Activated CD4-positive, alpha-beta T cell treated with anti-CD3 and anti-CD28 coated beads, Interleukin-10, Interleukin-2, amounts not matched to agents 100 ng/mL and 50 ng/mL, durations not matched to agents 16 hours and 8 hours (primary cell): ENCODE measurements around the gene ABCD4.
"Not testable (repeated sequence)": the region's sequence is repeated elsewhere in the genome, so short reads cannot be mapped to it uniquely, and the experiment has no call there.

Experiments
- DNase-seq: peaks from one replicate; pipeline ENCODE4 v3.0.0-alpha.2; 2020

The ABCD4 gene

DNA sequence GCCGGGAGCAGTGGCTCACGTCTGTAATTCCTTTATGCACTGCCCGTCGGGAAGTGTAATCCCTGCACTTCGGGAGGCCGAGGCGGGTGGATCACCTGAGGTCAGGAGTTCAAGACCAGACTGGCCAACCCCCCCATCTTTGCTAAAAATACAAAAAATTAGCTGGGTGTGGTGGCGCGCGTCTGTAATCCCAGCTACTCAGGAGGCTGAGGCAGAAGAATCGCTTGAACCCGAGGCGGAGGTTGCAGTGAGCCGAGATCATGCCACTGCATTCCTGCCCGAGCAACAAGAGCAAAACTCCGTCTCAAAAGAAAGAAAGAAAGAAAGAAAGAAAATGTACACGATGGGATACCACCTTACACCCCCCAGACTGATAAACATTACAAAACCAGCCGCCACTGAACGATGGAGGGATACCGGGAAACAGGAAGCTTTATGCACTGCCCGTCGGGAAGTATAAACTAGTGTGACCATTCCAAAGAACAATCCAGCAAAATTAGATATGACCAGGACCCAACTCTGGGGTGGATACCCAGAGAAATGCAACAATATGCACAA is 1.1 kb downstream of the ABCD4 start:
- no peak for DNase-seq

DNA sequence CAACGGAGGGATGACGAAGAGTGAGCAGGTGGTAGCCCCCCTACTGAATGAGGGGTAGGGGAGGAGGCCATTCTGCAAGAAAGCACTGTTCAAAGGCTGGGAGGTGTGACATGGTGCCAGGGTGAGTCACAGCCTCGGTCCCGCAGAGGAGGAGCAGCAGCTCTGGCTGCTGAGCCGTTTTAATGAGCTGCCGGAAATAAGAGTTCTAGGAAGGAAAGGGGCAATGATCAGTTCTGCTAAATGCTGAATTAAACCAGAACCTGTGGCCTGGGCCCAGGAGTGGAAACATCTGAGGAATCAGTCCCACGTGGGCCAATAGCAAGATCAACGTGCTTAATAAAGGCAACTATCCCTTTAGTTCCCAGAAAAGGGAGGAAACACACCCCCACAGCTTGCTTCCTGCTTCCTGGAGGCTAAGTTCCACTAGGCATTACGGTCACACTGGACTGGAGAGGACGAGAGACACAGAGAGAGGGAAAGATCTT is 3.6 kb downstream of the ABCD4 start:
- DNase-seq = peak; percentile 63

DNA sequence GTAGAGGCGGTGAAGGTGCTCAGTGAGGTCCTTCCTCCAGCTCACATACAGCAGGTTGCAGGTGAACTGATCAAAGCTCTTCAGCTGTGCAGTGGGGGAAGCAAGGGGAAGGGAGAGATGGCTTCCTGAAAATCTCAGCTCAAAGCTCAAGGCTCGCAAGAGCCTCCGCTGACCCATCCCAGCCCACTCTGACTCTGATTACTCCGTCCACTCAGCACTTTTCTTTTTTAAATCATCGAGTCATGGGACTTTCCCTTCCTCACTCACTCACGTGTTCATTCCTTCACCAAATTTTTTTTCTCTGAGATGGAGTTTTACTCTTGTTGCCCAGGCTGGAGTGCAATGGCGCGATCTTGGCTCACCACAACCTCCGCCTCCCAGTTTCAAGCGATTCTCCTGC is 4.7 kb downstream of the ABCD4 start:
- DNase-seq = no peak

DNA sequence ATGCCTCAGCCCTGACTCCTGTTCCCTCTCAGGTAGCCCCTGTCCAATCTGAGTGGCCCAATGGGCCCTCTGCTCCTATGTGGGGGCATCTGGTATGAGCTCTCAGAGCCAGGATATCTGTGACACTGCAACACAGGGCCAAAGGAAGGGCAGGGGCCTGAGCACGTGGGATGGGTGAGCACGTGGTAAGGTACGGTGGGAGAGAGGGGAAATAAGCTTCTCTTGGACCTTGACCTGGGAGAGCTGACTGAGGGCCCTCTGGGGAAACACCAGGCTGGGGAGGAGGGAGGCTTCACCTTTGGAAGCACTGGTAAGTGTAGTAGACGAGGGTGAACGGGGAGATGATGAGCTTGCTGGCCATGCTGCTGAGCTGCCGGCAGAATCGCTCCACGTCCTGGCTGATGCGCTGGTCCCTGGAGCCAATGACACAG is 6.7 kb downstream of the ABCD4 start:
- DNase-seq = no peak

DNA sequence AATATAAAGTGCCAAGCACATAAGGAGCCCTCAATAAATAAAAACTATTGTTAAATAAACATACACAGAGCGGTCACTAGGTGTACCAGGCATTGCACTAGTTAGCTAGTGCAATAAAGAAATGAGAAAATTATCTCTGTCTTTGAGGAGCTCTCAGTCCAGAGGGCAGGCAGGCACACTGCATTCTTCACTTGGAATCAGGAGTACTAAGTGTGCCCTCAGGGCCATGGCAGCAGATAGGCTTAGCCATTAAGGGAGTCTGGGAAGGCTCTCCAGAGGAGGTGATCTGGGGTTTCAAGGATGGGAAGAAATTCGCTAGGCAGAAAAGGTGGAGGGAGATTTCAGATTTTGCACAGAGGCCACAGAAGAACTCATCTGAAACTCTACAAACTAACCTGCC is 9.1 kb downstream of the ABCD4 start:
- no peak for DNase-seq

DNA sequence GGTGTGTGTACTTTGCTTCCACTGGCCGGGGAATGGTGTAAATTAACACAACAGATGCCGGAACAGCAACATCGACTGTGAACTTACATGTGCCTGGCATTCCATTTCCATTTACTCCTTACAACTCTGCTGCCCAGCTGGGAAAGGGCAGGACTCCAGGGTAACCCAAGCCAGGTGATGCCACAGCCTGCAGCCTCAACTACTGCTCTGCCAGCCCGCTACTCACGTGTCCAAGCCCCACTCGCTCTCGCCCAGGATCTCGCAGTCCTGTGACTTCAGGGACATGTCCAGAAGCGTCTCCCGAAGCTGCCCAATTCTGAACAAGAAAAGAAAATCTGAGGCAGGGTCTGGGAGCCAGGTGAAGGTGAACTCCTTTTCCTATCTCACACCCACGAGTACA is 10.7 kb downstream of the ABCD4 start:
- no peak for DNase-seq

DNA sequence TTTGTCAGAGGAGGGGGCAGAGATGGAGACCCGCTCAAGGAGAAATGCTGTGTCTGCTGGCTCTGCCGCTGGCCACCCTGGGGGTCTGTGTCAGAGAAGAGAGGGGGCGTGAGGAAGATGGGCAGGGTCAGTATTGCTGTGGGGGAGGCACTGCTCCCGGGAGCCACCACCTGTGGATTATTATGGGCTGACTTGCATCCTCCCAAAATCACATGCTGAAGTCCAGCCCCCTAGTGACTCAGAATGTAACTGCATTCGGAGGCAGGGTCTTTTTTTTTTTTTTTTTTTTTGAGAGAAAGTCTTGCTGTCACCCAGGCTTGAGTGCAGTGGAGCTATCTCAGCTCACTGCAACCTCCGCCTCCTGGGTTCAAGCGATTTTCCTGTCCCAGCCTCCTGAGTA is 12.3 kb downstream of the ABCD4 start:
- DNase-seq = peak; percentile 37

DNA sequence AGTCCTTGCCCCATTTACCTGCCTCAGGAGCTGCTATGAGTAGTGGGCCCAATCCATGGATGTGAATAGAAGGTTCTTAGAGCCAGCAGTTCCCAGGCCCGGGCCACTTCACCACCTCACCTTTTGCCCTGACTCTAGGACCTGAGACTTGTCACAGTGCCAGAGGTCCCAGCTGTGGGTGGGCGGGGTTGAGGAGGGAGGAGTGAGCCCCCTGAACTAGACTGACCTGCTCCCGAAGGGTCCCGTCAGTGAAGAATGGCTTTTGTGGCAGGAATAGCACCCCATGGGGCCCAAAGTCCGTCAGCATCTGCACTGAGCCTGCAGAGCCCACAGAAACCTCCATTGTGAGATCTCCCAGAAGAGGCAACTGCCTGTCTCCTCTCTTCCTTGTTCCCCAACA is 12.9 kb downstream of the ABCD4 start:
- no peak for DNase-seq

DNA sequence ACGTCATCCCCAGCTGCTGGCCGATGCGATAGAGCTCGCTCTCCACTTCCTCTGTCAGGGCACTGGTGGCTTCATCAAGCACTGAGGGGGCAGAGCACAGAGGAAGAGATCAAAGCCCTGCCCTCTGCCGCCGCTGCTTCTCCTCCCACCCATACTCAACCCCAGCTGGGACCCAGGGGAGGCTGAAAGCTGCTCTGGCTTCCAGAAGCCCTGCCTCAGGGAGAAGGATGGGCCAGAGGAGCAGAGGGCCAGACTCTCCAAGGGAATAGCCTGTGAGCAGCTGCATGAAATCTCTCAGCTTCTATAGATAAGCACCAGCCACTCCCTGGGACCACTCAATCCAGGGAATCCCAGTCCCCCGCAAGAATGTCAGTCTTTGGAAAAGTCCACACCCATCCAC is 16.0 kb downstream of the ABCD4 start:
- DNase-seq = no peak

DNA sequence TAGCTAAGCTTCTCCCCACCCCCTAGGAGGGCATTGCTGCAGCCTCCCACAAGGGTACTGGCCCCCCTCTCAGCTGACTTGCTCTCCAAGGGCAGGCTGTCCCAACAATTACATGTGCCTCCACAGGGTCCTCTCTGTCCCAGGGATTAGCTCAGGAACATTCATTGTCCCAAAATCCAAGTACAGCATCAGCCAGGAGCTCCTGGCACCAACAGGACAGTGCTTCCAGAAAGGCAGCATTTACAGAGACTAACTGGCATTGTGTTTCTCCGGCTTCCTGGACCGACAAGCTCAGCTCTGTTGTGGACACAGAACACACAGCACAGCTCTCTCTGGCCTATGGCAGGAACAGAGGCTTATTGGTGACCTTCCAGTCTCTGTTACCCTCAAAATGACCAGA is 21.7 kb downstream of the ABCD4 start:
- DNase-seq = no peak

DNA sequence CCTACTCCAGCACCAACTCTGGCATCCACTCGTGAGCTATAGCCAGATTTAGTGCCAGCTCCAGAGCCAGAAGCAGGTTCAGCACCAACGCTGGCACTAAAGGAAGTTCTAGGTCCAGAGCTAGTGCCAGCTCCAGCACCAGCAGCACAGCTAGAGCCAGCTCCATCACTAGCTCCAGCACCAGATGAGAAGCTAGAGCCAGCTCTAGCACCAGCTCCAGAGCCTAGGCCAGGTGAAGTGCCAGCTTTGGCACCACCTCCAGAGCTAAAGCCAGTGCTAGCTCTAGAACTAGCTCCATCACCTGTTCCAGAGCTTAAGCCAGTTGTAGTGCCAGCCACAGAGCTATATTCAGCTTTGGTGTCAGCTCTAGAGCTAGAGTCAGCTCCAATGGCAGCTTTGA is 24.7 kb downstream of the ABCD4 start:
- no peak for DNase-seq

DNA sequence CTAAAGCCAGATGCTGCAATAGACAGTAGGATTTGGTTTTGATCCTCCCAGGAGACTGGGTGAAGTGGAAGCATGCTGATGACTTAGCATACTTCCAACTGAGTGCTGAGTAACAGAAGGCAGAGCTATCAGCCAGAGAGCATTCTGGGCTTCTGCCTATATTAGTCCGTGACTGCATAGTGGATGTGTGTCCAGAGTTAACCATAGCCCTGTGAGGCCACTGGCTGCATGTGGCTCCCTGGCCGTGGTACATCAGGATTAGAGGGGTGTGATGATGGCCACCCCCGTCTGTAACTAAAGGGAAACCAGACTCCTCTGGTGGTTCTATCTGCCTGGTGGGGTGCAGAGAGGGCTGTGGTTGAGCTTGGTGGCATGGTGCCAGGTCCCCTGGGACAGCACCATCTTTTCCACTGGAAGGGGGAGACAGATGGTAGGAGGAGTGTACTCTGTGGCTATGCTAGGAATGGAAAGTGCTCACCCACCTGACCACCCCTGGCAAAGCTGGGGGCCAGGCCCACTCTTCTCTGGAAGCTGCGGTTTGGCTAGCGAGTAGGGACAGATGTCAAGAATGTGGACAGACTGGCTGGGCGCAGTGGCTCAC is 27.4 kb downstream of the ABCD4 start:
- DNase-seq = no peak

DNA sequence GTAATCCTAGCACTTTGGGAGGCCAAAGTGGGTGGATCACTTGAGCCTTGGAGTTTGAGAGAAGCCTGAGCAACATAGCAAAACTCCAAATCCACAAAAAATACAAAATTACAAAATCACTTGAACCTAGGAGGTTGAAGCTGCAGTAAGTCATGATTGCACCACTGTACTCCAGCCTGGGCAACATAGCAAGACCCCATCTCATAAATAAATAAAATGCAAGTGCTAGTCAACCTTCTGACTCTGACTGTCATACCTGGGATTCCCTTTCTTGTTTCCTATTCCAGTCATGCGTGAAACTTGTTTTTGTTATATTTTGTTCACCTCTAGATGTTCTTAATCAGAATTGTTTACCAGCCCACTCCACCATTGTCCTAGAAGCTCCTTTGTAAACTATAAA is 31.4 kb downstream of the ABCD4 start:
- DNase-seq = no peak

DNA sequence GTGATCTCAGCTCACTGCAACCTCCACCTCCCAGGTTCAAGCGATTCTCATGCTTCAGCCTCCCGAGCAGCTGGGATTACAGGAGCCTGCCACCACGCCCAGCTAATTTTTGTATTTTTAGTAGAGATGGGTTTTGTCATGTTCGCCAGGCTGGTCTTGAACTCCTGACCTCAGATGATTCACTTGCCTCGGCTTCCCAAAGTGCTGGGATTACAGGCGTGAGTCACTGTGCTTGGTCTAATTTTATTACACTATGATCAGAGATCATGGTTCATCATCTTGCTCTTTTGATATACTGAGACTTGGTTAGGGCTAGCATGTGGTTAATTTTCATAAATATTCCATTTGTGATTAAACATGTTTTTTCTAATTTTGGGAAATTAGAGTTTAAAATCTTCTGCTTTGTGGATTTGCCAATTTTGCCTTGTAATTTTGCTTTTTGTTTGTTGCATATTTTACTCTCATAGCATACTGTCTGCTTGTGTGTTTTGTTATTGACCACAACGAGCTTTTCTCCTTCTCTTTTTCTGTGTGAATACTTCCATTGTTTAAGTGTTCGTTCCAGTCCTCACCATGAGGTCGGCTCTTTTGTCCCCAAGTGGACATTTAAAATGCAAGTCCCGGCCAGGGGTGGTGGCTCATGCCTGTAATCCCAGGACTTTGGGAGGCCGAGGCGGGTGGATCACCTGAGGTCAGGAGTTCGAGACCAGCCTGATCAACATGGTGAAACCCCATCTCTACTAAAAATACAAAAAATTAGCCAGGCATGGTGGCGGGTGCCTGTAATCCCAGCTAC is 32.2 kb downstream of the ABCD4 start:
- DNase-seq = not testable (repeated sequence)

DNA sequence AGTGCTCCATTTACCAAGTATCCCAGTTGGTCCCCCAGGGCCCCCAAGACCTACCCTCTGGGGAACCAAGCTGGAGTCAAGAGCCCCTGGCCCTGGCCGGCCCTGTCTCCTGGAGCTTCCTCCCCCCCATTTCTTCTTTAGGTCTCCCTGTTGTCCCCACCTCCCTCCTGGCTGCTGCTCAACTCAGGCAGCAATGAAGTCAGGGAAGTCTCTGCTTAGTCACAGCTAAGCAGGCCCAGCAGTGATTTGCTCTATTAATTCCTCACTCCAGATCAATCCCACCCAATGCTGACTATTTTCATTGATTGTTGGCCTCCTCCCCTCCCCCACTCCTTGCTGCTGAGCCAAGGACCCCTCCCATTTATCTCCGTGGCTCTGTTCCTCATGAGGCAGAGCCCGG is 35.1 kb downstream of the ABCD4 start:
- no peak for DNase-seq

DNA sequence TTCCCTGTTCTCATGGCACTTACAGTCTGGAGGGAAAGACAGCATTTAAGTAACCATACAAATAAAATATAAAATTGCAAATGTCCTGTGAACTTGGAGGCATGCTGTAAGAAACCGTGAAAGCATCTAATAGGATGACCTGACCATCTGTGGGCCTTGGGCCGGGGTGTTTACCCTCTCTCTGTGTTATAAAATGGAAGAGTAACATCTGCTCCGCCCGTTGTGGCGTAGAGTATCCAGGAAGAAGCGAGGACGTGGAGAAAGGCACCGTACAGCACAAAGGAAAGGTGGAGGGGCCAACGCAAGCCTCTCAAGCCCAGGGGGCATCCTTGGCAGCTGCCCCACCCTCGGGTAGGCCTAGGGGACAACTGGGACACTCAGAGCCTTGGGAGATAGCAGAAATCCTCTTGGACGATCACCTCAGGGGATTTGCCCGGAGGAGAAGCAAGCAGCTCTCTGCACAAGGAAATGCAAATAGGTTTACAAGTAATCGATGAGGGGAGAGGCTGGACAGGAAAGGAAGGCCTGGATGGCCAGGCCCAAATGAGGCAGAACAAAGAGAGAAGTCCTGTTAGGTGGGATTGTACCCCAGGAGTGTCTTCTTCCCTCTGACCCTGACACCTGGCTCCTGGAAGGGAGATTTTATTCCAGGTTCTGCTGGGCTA is 37.3 kb downstream of the ABCD4 start:
- DNase-seq = no peak

DNA sequence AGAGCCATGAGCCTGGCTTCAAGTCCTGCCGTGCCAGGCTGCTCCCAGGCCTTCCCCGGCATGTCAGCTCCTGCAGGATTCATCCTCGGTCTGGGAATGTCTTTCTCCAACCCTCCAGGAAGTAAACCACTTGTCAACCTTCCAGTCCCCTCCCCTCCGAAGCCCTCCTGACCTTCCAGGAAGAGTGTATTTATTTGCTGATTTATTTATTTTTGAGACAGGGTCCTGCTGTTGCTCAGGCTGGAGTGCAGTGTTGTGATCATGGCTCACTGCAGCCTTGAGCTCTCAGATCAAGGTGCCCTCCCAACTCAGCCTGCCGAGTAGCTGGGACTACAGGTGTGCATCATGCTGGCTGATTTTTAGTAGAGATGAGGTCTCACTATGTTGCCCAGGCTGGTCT is 38.8 kb downstream of the ABCD4 start:
- DNase-seq = no peak

DNA sequence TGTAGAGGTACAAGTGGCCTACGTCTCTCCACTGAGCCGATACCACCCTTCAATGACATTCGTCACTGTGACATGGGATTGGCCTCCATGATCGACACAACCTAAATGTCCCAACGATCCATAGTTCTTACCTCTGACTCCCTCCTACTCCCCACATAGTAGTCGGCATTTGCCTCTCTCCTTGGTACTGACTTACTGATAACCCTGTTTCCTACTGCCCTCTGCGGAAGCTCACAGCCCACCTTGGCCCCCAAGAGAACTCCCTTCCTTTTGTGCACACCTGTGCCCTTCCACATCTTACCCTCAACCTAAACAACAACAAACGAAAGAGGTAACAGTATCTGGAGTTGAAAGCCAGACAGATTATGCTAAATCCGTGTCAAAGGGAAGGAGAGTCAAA is 39.6 kb downstream of the ABCD4 start:
- no peak for DNase-seq

DNA sequence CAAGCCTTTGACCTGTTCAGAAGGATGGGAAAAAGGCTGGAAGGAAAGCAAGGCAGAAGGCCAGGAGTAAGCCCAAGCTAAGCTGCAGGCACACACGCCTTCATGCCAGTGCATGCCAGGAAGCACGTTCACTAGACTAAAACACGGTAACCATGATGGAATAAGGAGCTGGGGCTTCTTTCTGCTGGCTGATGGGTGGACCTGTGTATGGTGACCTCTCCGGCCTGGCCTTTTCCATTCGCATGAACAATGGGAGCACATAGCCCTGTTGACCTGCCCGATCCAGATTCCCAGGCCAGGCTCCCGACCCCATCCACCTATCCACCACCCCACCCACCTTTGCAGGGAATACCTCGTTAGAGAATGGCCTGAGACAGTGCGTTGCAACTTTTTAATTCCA is 40.7 kb downstream of the ABCD4 start:
- no peak for DNase-seq

DNA sequence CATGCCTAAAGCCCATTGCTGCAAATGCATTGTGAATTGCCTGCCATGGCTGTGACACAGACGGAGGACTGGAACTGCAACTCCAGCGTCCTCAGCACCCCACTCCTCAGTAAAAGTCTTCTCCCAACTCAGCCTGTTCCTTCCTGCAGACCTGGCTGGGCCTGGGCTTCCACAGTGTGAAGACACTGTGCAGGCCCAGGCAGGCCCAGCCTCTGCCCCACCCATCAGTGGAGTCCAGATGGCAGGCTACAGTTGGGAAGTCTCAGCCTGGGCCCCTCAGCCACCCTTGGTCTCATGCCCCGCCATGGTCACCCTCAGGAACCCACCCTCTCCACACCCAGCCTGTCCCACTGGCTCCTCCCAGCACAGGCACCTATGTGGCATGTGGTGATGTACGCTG is 41.4 kb downstream of the ABCD4 start:
- DNase-seq = no peak

DNA sequence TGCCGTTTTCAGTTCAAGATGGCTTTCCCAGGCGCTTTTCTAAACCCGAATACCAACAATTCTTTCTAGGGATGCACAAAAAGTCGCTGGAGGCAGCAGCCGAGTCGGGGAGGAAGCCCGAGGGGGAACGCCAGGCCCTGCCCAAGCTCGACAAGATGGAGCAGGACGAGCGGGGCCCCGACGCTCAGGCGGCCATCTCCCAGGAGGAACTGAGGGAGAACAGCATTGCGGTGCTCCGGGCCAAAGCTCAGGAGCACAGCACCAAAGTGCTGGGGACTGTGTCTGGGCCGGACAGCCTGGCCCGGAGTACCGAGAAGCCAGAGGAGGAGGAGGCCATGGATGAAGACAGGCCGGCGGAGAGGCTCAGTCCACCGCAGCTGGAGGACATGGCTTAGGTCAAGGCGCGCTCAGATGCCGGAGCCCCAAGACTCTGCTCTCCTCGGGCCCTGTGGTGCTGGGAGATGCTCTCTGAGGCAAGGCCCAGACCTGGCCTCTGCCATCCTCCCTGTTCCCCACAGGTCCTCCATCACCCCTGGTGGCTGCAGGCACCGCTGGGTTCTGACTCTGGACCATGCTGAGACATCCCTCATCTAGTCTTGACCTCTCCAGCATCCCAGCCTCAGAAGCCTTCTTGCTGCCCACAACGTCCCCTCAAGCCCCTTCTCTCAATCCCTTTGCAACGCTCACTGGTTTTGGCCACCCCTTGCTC is 42.1 kb downstream of the ABCD4 start:
- no peak for DNase-seq

DNA sequence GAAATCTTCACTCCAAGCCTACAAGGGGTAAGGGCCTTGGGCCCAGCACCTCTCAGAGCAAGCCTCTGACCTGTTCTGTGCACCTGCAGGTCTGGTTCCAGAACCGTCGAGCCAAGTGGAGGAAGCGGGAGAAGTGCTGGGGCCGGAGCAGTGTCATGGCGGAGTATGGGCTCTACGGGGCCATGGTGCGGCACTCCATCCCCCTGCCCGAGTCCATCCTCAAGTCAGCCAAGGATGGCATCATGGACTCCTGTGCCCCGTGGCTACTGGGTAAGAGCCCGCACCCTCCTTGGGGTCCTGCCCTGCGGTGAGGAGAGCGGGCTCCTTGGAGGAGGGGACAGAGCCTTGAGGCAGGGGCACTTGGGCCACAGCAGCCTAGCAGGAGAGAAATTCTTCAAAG is 43.2 kb downstream of the ABCD4 start:
- DNase-seq = no peak

DNA sequence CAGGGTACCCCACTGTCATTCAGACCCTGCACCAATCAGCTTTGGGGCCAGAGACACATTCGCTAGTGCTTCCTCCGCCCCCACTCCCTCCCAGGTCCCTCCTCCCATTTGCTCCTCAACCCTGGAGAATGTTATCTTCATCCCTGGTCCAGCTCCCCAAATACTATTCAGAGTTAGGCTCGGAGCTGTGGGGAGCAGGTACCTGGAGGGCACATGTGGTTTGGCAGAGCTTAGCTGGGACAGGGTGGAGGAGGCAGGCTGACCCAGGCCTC is 44.0 kb downstream of the ABCD4 start:
- DNase-seq = no peak
